Stimulated activated CD4-positive, alpha-beta T cell treated with anti-CD3 and anti-CD28 coated beads, TNF-alpha, amount 100 ng/mL, for 48 hours (primary cell): ENCODE results near the gene DUS2.
"Not testable (repeated sequence)": the region's sequence is repeated elsewhere in the genome, so short reads cannot be mapped to it uniquely, and the experiment has no call there.

ENCODE experiments used
- DNase-seq, 3 donors: peaks; one replicate each; pipeline ENCODE4 v3.0.0-alpha.2; 2020; ENCODE audit warnings: low read depth in 3 of 3

DUS2 gene

DNA sequence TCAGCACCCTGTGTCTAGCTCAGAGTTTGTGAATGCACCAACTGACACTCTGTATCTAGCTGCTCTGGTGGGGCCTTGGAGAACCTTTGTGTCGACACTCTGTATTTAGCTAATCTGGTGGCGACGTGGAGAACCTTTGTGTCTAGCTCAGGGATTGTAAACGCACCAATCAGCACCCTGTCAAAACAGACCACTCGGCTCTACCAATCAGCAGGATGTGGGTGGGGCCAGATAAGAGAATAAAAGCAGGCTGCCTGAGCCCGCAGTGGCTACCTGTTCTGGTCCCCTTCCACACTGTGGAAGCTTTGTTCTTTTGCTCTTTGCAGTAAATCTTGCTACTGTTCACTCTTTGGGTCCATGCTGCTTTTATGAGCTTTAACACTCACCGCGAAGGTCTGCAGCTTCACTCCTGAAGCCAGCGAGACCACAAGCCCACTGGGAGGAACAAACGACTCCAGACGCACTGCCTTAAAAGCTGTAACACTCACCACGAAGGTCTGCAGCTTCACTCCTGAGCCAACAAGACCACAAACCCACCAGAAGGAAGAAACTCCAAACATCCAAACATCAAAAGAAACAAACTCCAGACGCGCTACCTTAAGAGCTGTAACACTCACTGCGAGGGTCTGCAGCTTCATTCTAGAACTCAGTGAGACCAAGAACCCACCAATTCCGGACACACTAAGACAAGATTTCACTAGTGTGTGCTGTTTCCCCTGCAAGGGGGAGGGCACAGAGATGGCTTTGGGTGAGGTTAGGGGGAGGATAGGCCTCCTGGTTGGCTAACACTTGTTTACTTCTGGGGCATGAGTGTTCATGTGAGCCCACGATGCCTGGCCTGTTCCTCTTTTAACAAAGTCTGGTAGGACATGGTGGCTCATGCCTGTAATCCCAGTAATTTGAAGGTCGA lies 24.1 kb upstream of the DUS2 start, which contains the start of gene DPEP2:
Gene DPEP2, minus strand, starts transcription at position 706 of the 910 bp plus-strand sequence. CDS start 6,272 bp downstream, outside the sequence.
- peak in 1 of 3 donors; percentile 36 for DNase-seq

GRCh38 chr16:67999985-68000384 lies 23.1 kb upstream of the DUS2 start:
- DNase-seq, result no peak

DNA sequence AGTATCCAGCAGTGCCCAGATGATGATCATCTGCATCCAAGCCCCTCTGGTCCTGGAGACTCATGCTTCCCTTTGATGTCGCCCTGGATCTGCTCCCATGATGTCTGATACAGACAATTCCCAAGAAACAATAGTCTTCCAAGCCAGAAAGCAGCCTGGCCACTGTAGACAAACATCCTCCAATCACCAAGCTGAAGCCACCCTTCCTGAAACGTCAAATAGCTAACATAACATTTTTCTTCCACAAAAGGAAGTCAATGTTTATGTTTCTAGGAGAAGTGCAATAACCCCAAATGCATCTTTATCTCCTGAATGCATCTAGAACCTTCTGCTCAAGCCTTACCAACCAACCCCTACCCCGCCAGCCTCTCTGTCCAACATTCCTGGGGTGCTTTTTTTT lies 22.6 kb upstream of the DUS2 start:
- DNase-seq, result no peak

- no peak for DNase-seq
Measured at GRCh38 chr16:68003031-68003430, 20.1 kb upstream of the DUS2 start.

DNA sequence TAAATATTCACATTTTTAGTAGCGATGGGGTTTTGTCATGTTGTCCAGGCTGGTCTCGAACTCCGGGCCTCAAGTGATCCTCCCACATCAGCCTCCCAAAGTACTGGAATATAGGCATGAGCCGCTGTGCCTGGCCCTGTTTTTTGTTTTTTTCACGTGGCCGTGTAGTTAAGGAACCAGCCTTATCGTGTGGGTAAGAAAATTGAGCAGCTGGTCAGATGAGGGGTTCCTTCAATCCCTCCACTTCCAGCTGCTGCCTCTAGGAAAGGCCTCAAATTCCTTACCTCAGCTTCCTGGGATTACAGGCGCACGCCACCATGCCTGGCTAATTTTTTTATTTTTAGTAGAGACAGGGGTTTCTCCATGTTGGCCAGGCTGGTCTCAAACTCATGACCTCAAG lies 17.9 kb upstream of the DUS2 start:
- DNase-seq, result no peak

GRCh38 chr16:68005786-68006286 lies 17.2 kb upstream of the DUS2 start:
- DNase-seq, result no peak

- no peak for DNase-seq
Measured at GRCh38 chr16:68009157-68009735, 13.8 kb upstream of the DUS2 start.

DNA sequence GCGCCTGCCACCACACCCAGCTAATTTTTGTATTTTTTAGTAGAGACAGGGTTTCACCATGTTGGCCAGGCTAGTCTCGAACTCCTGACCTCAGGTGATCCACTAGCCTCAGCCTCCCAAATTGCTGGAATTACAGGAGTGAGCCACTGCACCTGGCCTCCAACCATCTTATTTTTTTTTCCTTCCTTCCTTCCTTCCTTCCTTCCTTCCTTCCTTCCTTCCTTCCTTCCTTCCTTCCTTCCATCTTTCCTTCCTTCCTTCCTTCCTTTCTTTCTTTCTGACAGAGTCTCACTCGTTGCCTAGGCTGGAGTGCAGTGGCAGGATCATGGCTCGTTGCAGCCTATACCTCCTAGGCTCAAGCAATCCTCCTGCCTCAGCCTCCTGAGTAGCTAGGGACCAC lies 13.2 kb upstream of the DUS2 start:
- not testable (repeated sequence) for DNase-seq

GRCh38 chr16:68013440-68013839 lies 9.6 kb upstream of the DUS2 start:
- DNase-seq, result no peak

DNA sequence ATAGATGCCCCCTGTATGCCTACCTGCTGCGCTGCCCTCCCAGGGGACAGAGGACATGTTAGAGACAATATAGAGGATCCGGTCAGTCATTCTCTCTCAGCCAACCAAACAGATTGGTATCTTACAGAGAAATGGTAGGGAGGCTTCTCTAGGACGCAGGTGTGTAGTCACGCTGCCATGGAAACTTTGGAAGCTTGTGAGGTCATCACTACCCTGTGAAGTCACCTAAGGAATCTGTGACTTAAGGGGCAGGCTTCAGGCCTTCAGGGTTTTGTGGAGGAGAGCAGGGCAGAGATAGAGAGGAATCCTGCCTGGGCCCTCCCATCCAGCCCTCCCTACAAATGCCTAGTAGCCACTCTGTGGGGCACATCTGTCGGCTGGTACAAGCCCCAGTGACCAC lies 7.4 kb upstream of the DUS2 start, which contains the start of gene DPEP2NB:
Gene DPEP2NB, minus strand, starts transcription at position 231 of the 400 bp plus-strand sequence. Its CDS starts 141 bp downstream, at position 90.
- no peak for DNase-seq

DNA sequence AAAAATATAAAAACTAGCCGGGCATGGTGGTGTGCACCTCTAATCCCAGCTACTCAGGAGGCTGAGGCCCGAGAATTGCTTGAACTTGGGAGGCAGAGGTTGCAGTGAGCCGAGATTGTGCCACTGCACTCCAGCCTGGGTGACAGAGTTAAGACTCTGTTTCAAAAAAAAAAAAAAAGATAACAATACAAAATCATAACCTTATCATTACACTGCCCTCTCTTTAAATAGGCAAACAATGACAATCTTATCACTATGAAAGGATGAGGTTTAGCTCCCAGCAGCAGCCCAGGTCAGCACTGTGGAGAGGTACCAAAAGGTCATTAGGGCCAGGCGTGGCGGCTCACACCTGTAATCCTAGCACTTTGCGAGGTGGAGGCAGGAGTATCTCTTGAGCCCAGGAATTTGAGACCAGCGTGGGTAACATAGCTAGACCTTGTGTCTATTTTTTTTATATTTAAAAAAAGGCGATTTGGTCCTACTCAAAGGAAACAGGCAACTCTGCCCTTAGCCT lies 3.9 kb upstream of the DUS2 start:
- no peak for DNase-seq

DNA sequence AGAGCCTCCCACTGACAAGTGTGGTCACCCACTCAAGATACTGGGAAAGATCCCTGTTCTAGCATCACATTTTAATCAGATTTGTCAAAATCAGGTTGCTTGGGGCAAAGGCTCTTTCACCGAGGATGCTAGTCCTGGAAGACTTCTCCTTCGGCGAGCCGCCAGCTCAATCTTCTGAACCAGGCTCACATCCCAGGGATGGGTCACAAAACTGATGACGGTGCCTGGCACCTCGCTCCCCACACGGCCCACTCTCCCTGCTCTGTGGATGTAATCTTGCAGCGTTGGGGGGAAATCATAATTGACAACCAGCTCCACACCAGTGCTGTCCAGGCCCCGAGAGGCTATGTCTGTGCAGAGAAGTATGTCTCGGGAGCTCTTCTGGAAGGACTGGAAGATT lies 1.6 kb upstream of the DUS2 start:
- no peak for DNase-seq

DNA sequence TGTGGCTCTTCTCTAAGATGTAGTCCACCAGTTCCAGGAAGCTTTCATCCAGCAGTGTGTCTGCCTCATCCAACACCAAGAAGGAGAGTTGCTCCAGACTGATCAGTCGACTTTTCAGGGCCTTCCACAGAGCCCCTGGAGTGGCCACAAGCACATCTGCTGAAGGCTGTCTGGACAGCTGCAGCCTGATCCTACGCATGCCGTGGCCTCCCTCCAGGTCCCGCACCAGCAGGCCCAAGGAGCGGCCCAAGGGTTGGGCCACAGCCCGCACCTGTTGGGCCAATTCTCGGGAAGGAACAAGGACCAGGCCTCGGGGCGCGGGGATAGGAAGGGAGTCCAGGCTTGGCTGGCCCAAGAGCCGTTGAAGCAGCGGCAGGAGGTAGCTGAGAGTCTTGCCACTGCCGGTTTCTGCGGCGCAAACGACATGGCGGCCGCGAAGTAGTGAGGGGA lies 781 bp upstream of the DUS2 start:
- no peak for DNase-seq

DNA sequence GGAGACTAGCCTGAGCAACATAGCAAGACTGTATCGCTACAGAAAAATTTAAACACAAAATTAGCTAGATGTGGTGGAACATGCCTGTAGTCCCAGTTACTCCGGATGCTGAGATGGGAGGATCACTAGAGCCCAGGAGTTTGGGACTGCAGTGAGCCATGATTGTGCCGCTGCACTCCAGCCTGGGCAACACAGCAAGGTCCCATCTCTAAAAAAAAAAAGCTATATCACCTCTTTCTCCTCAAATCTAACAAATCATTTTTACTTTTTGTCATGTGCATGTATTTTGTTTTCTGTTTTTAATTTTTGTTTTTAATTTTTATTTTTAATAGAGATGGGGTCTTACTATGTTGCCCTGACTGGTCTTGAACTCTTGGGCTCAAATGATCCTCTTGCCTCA lies 5.9 kb downstream of the DUS2 start:
- DNase-seq, result no peak

- DNase-seq, result not testable (repeated sequence)
Measured at GRCh38 chr16:68030108-68030507, 7.0 kb downstream of the DUS2 start.

DNA sequence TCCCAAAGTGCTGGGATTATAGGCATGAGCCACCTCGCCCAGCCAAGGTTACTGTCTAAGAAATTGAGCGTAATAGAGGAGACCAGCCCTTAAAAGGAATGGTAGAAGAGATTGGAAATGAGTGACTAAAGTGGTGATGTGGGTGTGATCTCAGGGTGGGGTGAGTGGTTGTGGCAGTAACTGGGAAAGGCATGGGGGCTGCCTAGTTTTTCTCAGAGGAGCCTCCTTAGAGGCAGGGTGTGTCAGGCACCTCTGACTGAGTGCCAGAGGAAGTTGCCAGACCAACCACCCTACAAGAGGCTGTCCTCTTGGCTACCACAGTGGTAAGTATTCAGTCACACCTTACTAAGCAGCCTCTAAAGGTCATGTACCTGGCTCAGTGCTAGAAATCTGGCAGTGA lies 8.9 kb downstream of the DUS2 start:
- no peak for DNase-seq

GRCh38 chr16:68033101-68033500 lies 10.0 kb downstream of the DUS2 start:
- DNase-seq, result no peak

- no peak for DNase-seq
Measured at GRCh38 chr16:68035227-68035626, 12.1 kb downstream of the DUS2 start.

DNA sequence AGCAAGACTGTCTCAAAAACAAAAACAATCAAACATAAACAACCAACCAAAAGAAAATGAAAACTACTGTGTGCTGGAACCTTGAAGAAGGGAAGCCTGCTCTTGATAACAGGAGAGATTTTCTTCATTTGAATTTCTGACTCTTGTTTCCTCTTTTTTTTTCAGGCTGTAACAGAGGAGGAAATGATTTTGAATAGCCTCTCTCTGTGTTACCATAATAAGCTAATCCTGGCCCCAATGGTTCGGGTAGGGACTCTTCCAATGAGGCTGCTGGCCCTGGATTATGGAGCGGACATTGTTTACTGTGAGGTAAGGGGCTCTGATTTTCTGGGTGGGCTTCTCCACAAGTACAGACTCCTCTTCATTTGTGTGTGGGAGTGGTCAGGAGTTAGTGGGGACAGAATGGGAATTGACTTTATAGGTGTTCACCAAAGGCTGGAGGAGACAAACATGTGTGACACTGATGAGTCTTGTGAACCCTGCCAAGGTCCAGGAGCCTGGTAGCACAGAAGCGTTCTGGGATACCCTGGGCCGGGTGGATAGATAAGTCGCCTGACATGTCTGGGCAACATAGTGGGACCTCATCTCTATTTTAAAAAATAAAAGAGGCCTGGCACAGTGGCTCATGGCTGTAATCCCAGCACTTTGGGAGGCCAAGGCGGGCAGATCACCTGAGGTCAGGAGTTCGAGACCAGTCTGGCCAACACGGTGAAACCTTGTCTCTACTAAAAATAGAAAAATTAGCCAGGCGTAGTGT lies 14.9 kb downstream of the DUS2 start:
- DNase-seq, result no peak

- peak; percentile 76 to 84 (median 82) for DNase-seq
Measured at GRCh38 chr16:68040506-68041288, 17.6 kb downstream of the DUS2 start.

GRCh38 chr16:68041783-68042182 lies 18.7 kb downstream of the DUS2 start:
- DNase-seq, result no peak
